ENCODE data around the gene PCSK7.

DNA sequence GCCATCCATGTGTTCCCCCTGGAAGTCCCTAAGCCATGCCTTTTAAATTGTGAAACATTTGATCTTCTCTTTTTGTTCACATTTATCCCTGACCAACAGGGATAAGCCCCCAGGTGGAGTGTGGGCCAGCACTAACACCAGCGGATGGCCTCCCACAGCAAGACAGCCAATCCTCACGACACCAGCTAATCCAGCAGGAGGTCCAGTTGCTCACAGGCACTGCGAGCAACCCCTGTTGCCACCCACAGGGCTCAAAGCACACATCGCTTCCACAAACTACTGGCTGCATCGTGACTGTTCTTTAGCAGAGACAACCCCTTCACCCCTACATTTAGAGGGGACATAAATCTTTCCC lies 2.0 kb downstream of the PCSK7 start:
- TF ChIP-seq, protein P1, sequence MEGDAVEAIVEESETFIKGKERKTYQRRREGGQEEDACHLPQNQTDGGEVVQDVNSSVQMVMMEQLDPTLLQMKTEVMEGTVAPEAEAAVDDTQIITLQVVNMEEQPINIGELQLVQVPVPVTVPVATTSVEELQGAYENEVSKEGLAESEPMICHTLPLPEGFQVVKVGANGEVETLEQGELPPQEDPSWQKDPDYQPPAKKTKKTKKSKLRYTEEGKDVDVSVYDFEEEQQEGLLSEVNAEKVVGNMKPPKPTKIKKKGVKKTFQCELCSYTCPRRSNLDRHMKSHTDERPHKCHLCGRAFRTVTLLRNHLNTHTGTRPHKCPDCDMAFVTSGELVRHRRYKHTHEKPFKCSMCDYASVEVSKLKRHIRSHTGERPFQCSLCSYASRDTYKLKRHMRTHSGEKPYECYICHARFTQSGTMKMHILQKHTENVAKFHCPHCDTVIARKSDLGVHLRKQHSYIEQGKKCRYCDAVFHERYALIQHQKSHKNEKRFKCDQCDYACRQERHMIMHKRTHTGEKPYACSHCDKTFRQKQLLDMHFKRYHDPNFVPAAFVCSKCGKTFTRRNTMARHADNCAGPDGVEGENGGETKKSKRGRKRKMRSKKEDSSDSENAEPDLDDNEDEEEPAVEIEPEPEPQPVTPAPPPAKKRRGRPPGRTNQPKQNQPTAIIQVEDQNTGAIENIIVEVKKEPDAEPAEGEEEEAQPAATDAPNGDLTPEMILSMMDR (tag by site-specific recombination; IDR thresholded peaks at IDR 0.05): no peak
- TF ChIP-seq SP7 (tag by site-specific recombination; IDR thresholded peaks at IDR 0.05): no peak

Data from HEK293 (cell line).